HL-60 (cell line): ENCODE measurements around the gene AIG1.

Experiments used
- GABPA ChIP-seq: IDR thresholded peaks from 2 replicates; pipeline ENCODE4 v1.6.1; 2012; ENCODE audit warnings: low read depth
- POLR2AphosphoS5 ChIP-seq: IDR thresholded peaks from 2 replicates; pipeline ENCODE4 v1.6.1; 2012; ENCODE audit warnings: low read depth
- SPI1 ChIP-seq: IDR thresholded peaks from 2 replicates; pipeline ENCODE4 v1.6.1; 2012; ENCODE audit warnings: low read depth, mild to moderate bottlenecking, borderline replicate concordance
- TF ChIP-seq, protein P1 (sequence below): IDR thresholded peaks from one replicate; pipeline ENCODE4 v1.5.1; 2011; ENCODE audit warnings: low read length, control low read depth, inconsistent platforms; ENCODE audit not compliant: insufficient read depth
- TF ChIP-seq, protein P2 (sequence below): IDR thresholded peaks from 2 replicates; pipeline ENCODE4 v1.6.1; 2012; ENCODE audit warnings: low read depth; ENCODE audit not compliant: insufficient replicate concordance

DNA sequence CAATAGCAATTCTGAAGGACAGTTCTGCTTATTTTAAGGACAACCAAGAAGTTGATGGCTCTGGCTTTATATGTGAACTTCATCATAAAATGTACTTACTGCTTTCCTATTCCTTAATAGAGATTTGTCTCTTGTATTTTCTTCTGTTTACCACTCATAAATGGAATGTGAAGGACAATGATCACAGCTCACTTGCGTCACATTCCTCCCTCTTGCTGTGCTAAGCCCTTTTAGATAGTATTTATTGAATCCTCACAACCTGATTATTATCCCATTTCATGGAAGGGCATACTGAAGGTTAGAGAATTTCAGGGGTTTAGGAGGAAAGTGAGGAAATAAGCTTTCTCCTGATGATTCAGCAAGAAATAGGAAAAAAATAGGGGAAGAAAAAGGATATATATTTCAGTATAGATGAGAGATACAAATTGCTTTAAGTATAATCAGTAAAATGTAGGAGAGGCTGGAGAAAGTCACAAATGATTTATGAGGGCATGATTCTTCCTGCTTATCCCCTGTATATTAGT is 132.9 kb downstream of the AIG1 start:
- TF ChIP-seq, protein P1, sequence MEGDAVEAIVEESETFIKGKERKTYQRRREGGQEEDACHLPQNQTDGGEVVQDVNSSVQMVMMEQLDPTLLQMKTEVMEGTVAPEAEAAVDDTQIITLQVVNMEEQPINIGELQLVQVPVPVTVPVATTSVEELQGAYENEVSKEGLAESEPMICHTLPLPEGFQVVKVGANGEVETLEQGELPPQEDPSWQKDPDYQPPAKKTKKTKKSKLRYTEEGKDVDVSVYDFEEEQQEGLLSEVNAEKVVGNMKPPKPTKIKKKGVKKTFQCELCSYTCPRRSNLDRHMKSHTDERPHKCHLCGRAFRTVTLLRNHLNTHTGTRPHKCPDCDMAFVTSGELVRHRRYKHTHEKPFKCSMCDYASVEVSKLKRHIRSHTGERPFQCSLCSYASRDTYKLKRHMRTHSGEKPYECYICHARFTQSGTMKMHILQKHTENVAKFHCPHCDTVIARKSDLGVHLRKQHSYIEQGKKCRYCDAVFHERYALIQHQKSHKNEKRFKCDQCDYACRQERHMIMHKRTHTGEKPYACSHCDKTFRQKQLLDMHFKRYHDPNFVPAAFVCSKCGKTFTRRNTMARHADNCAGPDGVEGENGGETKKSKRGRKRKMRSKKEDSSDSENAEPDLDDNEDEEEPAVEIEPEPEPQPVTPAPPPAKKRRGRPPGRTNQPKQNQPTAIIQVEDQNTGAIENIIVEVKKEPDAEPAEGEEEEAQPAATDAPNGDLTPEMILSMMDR, result no peak
- TF ChIP-seq, protein P2, sequence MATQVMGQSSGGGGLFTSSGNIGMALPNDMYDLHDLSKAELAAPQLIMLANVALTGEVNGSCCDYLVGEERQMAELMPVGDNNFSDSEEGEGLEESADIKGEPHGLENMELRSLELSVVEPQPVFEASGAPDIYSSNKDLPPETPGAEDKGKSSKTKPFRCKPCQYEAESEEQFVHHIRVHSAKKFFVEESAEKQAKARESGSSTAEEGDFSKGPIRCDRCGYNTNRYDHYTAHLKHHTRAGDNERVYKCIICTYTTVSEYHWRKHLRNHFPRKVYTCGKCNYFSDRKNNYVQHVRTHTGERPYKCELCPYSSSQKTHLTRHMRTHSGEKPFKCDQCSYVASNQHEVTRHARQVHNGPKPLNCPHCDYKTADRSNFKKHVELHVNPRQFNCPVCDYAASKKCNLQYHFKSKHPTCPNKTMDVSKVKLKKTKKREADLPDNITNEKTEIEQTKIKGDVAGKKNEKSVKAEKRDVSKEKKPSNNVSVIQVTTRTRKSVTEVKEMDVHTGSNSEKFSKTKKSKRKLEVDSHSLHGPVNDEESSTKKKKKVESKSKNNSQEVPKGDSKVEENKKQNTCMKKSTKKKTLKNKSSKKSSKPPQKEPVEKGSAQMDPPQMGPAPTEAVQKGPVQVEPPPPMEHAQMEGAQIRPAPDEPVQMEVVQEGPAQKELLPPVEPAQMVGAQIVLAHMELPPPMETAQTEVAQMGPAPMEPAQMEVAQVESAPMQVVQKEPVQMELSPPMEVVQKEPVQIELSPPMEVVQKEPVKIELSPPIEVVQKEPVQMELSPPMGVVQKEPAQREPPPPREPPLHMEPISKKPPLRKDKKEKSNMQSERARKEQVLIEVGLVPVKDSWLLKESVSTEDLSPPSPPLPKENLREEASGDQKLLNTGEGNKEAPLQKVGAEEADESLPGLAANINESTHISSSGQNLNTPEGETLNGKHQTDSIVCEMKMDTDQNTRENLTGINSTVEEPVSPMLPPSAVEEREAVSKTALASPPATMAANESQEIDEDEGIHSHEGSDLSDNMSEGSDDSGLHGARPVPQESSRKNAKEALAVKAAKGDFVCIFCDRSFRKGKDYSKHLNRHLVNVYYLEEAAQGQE, result no peak
- TF ChIP-seq POLR2AphosphoS5 (no peak), GABPA (no peak), SPI1 (no peak)
